Measurements from ENCODE around the gene ERAP2.
"Not testable (repeated sequence)": the region's sequence is repeated elsewhere in the genome, so short reads cannot be mapped to it uniquely, and the experiment has no call there.

ERAP2 gene

DNA sequence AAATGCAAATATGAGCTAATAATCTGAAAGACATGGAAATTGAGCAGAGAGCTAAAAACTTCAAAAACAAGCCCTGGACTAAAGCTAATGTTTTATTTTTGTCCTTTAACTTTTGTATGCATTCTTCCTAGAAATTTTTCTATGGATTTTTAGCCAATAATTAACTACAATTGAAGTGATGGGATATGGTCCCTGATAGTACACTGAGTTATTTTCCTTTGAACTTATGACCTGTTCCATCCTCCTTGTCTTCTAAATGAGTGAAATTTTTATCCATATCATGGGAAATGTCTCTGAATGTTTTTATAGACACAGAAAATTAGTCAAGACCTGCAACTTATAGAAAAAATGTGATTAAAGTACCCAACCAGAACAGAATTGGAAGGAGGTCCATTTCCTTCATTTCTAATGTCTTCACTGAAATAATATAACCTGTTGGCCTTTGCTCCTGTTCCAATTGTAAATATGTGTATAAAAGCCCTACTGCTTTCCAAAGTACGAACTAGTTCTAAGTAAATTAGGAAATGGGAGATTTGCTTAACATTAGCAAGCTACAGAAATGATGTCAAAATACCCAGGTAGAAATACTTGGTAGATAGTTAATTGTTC, 11.3 kb upstream of the ERAP2 start:
- DNase-seq = no peak

DNA sequence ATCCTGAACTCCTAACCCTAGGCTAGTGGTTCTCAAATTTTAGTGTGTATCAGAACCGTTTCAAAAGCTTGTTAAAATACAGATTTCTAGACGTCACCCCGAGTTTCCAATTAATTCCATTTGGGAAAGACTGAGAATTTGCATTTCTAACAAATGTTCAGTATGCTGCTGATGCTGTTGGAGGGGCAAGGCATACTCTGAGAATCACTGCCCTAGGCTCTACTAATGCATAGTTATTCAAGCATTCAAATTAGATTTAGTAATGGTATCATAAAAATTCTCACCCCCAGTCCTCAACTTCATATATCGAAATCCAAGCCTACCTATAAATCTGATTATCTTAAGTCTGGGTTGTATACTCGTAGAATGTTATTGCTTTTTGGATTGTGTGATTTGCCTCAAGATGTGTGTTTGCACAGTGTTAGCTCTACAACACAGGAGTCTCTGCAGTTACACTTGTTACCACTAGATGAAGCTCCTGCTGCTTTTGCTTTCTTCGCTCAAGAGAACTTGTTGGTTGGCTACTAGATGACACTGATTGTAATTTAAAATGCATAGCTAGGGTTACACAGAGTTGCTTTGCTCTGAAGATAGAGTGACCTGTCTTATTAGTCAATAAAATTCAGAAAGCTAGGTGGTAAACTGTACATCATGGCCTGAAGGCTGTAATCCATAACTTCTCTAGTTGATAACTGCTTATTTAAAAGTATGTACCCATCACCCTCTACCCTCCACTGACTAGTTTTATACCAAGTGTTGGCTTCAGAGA, 7.5 kb upstream of the ERAP2 start:
- peak; percentile 70 for DNase-seq

DNA sequence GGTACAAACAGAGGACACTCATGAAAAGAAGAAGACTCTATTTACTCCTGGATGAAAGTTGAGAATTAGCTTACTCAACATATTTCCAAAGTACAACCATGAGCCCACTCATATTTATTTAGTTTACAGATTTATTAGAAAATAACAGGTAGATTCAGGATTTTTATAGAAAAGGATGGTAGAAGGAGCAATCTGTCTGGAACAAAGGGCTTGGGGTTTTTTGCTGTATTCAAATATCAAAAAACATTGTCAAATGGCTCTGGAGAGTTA, 7.0 kb upstream of the ERAP2 start:
- DNase-seq = no peak

DNA sequence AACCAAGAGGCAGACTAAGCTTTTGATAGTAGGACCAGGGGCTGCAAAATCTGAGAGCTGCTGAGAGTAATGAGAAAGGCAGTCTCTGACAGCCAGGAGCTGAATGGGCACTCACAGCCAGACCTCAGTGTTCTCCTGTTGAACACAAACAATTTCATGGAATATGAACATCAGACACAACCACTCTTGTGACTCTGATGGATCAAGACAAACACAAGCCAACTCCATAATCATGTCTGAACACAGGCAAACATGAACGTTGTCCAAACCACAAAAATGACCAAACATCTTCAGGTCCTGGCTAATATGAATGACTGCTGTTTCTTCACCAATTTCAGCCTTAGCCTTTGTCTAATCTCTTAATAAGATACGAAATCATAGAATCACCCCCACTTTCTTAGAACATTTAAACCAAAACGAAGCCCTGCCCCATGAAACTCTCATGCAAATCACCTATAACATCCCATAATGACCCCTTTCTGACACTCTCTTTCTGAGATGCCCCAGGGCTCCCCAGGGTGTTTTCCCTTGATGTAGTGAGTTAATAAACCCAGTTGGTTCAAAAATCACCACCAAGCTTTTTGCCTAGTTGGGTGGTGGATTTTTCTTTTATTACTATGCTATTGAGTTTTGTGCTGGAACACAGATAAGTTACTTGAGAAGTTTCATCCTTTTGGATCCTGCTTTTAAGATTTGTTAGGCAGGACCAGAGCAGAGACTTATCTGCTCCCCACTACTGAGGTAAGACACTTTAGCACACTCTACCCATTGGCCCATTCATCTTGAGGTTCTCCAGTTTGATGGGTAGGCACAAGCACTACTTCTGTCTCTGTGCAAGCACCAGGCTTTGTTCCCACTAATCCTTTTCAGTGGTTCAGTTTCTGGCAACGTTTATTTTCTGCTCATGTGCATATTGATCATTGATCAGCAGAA, 5.9 kb upstream of the ERAP2 start:
- DNase-seq = no peak

DNA sequence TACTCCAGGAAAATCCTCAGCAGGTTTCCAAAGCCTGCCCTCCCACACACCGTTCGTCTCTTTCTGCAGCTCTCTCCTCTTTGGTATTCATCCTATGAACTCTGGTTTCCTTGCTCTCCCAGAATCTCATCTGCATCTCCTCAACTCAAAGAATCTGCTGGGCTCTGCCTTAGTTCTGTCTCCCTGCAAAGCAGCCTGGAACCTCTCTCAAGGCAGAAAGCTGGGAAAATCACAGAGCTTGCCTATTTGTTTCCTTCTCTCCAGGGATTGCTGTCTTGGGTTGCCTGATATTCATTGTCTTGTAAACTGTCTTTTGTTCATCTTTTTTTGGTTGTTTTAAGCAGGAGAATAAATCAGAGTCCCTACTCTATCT, 5.3 kb upstream of the ERAP2 start:
- DNase-seq = no peak

DNA sequence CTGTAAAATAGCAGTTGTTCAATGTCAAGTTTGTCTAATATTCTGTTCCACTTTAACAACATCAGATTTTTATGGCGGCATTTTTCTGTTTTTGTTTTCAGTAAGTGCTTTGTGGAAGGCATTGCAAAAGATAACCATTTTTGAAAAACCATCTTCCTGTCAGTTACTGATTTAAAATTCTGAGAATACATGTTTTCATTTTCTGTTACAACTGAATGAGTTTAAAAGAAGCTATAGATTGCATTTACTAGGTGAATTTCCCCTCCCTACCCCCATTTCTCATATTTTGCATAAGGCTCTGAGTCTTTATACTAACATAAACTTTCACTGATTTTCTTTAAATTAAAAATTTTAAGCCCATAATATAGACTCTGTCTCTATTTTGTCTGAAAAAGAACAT, 4.6 kb upstream of the ERAP2 start:
- DNase-seq = no peak

DNA sequence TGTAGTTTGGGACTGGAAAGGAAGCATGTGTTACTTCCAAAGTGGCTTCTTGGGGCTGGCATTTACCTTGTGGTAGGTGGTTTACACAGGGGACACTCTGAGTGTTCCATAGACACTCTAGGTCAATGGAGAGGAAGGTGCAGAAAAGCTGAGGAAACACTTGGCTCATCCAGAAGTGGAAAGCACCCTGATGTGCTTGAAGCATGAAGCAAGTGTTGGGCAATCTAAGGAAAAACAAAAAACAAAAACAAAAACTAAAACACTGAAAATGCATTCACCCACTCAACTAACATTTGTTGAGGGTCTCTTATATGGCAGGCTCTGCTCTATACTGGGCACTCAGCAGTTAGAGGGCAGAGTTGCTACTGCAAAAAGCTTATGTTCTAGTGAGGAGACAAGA, 2.9 kb upstream of the ERAP2 start:
- no peak for DNase-seq

DNA sequence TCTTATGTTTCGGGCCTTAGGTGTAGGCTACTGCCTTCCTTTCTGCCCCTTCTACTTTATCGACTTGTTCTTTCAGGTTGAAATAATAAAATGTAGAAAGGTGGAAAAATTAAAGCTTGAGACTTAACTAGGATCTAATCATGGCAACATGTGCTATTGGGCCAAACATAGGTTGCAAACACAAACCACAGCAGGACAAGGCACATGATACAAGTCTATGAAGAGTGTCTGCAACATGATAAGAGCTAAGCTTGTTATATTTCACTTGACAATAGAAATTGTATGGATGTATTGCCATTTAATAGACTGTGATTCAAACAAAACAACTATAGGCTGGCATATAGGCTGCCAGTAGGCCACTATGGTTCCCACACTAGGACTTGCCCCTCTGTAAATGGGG, 1.7 kb upstream of the ERAP2 start:
- no peak for DNase-seq

DNA sequence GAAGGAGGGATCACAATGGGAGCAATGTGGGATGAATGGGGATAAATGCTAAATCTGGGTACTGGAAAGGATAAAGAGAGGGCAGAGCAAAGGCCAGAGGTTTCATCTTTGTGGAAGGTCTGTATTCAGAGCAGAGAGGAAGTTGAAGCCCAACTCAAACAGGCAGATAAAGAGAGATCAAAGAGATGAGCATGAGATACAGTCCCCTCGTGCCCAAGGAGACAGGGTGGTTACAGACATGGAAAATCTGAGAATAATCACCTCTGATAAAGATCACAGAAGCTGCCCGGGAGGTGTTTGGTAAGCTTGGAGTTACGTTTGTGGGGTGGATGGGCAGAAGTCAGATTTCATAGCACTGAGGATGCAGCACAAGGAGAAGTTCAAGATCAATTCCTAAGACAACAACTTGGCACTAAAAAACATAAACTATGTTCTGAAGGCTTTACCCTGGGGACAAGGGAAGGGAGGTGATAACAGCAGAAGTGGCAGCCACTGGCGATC, 459 bp upstream of the ERAP2 start:
- no peak for DNase-seq

DNA sequence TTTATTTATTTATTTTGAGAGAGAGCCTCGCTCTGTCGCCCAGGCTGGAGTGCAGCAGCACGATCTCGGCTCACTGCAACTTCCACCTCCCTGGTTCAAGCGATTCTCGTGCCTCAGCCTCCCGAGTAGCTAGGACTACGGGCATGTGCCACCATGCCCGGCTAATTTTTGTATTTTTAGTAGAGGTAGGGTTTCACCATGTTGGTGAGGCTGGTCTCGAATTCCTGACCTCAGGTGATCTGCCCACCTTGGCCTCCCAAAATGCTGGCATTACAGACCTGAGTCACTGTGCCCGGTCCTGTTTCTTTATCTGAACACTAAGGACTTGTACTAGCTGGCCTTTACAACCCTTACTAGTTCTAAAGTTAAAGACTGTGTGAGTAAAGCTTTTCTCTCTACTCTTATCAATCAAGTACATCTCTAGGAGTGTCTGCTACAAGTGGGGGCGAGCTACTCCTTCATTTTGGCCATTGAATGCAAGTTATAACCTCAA, 723 bp downstream of the ERAP2 start:
- not testable (repeated sequence) for DNase-seq

DNA sequence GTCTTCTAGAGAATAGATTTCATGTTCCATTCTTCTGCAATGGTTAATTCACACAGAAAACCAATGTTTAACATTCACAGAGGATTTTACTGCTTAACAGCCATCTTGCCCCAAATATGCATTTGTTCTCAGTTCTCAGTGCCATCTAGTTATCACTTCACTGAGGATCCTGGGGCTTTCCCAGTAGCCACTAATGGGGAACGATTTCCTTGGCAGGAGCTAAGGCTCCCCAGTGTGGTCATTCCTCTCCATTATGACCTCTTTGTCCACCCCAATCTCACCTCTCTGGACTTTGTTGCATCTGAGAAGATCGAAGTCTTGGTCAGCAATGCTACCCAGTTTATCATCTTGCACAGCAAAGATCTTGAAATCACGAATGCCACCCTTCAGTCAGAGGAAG, 3.4 kb downstream of the ERAP2 start:
- no peak for DNase-seq

DNA sequence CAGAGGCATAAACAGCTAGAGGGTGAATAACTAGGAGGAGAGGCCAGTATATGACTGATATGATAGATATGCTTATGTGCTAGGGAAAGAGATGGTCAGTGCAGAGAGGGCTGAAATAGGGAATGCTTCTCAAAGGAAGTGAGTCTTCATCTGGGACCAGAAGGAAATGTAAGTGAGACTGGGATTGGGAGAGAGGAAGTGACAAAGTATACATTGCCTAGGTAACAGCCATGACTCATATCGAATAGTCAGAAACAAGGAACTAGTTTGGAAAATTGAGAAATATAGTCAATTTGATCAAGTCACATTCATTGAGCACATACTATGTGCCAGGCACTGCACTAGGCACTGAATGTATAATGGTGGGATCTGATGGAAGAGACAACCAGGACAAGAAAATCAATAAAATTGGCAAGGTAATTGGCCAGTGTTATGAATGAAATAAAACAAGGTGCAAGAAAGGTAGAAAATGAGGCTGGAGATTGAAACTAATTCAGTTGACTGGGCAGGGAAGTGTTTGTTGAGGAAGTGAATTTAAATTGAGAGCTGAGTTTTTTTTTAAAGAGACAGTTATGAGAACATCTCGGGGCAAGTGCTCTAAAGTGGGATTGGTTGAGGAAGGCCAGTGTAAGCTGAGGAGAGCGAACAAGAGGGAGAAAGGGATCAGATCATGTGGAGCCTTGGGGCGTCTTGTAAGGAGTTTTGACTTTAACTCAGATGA, 4.3 kb downstream of the ERAP2 start:
- no peak for DNase-seq

DNA sequence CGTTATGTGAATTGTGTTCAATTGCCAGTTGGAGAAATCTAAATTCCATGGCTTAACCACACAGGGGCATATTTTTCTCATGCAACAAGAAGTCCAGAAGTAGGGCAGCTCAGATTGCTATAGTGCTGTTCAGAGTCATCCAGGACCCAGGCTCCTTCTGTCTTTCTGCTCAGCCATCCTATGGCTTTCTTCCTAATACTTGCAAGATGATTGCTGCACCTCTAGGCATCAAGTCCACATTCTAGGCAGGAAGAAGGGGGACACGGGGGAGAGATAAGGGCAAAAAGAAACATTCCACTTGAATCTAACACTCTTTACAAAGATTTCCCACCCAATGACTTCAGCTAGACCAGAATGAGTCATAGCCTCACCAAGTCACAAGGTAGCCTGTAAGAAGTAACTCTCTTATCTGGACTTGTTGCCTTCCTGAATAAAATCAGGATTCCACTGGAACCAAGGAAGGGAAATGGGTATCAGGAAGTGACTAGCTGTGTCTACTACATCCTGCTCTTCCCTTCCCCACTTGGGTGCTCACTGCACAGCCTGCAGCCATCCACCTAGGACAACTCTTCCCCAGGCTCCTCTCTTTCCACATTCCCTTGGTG, 5.3 kb downstream of the ERAP2 start:
- no peak for DNase-seq

DNA sequence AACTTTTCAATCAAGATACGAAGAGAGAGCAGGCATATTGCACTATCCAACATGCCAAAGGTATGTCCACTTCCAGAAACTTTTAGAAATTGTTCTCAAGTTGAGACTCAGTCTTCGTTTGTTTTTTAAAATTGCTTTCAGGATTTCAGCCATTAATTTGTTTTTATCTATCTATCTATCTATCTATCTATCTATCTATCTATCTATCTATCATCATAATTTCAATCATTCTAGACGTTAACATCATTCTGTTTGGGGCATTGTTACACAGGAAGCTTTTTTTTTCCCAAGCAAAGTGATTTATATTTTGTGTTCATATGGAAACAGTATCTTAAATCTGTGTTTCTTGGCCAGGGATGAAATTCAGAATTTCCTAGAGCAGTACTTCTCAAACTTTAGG, 7.6 kb downstream of the ERAP2 start:
- DNase-seq = no peak

DNA sequence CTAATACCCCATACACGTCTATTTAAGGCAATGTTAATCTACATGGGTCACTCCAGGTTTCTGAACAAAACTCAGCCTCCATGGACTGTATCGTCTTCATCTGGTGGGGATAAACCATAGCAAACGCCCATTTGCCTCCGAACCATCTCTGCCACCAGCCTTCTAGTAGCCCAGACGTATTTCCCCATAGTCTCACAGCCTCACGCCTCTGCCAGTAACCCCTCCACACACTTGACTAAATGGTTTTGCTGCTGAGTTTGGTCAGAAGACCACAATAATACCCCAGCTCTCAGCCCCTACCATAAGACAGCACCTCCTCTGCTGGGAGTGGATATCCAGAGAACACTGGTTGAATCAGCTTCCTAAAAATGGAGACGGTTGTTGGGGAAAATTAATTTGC, 8.7 kb downstream of the ERAP2 start:
- DNase-seq = no peak

DNA sequence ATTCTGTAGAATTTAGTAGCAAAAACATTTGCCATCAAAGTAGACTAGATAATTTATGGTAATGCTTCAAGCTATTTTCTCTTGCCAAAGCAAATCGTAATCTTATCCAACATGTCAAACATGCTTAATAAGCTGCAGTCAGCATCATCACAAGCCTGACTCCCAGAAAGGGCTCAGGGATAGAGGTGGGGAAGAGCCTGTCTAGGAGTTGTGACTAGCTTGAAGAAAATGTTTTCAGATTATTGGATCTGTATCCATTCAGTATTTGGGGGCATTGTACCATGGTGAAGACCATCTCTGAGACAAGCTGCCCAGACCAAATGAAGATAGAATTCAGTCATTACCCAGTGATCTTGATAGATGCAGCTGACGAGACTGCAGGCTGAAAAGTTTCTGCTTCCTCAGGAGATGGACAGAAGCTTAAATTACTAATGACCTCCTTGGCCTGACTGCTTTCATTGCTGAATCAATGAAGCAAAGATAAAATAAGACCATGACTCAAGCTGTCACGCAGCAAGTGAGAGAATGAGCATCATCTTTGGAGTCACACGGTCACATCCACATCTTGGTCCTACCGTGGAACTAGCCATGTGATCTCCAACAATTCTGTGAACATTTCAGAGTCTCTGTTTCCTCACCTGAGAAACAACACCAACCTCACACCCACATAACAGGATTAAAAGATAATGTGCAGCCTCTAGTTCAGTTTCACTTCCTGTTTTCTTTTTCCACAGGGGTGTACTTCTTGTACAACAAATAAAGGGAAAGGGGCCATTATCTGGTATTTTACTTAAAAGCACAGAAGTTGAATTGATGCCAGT, 9.4 kb downstream of the ERAP2 start:
- DNase-seq = no peak

DNA sequence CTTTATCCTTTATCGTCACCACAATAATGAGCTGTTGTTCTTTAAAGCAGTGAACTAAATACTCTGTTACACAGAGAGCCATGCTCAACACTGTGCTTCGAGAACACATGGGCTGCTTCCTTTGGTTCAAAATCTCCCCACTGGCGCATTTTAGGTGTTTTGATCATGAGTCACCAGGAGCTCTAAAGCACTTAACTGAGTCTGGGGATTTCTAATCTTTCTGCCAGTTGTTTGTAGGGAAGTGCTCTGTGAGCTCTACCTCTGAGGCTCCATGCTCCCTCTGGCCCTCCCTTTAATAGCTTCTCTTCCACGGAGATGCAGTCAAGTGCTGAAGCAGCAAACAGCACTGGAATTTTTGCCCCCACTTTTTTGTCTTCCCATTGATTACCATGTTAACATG, 17.0 kb downstream of the ERAP2 start:
- DNase-seq = no peak

DNA sequence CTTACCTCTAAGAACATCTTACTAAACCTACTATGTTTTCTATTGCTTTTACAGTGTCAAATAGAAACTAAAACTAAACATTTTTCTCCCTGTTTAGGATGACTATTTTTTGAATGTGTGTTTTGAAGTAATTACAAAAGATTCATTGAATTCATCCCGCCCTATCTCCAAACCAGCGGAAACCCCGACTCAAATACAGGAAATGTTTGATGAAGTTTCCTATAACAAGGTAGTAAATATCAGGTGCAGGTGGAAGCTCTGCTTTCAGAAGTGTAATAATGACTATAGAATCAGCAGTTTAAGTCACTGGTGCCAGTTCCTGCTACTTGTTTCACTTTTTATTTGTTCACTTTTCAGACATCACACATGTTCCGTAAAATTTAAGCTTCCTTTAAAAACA, 20.0 kb downstream of the ERAP2 start:
- no peak for DNase-seq

DNA sequence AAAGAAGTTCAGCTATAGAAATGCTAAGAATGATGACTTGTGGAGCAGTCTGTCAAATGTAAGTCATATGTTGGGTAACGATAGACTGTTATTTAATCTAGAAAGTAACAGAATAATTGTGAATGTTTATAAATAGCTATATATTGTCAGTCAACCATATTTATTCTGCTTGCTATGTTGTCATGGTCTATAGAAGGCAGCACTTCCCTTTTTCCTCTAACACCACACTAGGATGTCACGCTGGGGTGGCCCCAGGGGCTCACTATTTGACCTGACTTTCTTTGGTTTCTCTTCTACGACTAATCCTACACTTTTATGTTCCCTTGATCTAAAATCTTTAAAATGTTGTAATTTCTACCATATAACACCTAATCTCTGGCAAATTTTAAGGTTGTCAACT, 20.5 kb downstream of the ERAP2 start:
- DNase-seq = no peak

DNA sequence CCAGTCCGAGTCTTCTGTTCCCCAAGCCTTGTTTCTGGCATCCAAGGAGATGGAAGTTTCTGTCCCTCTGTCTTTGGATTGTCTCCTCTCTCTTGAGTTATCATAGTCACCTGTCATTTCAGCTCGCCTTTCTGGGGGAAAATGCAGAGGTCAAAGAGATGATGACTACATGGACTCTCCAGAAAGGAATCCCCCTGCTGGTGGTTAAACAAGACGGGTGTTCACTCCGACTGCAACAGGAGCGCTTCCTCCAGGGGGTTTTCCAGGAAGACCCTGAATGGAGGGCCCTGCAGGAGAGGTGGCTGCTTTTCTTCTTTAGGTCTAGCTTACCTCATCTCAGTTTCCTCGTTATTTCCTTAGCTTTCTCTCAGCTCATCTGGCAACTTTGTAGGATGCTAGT, 25.1 kb downstream of the ERAP2 start:
- no peak for DNase-seq

DNA sequence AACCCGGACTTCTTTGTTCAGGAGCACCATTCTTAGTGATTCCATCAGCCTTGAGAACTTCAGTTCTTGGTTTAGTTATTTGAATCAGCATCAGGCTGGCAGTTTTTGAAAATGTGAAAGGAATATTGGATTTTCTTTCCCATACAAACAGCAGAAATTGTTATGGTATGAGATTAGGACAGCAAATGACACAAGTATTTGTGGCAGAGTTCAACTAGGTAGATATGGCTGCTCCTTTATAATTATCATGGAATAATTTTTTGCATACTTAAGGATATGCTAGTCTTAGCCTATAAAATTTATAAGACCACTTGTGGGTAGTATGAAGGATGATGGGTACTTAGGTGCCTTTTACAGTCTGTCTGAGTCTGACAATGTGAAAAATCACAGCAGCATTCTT, 25.5 kb downstream of the ERAP2 start:
- no peak for DNase-seq

DNA sequence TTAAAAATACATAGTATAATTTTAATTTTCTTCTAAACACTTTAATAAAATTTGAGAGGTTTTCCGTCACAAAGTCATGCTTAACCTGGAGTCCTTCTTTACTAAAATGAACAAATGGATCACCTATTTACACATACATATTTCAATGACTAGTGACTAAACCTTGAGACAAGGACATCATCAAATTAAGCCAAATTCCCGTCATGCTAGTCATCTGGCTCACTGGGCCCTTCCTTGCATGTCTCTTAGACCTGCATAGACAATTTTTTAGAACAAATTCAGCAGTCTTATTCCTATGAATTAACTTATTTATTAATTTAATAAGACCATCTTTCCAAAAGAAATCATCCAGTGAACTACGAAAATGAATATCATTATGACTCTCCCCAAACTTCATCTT, 26.6 kb downstream of the ERAP2 start:
- DNase-seq = no peak
